D721Med (cell line): ENCODE data around the gene RENBP.

Source experiments
- DNase-seq: peaks from one replicate; pipeline ENCODE4 v3.0.0; 2011; ENCODE audit warnings: low spot score; ENCODE audit not compliant: insufficient read length
- FAIRE-seq: peaks from 2 replicates; lab custom pipeline; 2011; peaks lifted over from hg19 to GRCh38; lab: Jason Lieb, UNC
- TF ChIP-seq, protein P1 (sequence below): IDR thresholded peaks from 2 replicates; pipeline ENCODE4 v1.5.1; 2012; ENCODE audit warnings: mild to moderate bottlenecking, control low read depth; ENCODE audit not compliant: insufficient read depth; ENCODE audit errors: missing control alignments

RENBP gene

DNA sequence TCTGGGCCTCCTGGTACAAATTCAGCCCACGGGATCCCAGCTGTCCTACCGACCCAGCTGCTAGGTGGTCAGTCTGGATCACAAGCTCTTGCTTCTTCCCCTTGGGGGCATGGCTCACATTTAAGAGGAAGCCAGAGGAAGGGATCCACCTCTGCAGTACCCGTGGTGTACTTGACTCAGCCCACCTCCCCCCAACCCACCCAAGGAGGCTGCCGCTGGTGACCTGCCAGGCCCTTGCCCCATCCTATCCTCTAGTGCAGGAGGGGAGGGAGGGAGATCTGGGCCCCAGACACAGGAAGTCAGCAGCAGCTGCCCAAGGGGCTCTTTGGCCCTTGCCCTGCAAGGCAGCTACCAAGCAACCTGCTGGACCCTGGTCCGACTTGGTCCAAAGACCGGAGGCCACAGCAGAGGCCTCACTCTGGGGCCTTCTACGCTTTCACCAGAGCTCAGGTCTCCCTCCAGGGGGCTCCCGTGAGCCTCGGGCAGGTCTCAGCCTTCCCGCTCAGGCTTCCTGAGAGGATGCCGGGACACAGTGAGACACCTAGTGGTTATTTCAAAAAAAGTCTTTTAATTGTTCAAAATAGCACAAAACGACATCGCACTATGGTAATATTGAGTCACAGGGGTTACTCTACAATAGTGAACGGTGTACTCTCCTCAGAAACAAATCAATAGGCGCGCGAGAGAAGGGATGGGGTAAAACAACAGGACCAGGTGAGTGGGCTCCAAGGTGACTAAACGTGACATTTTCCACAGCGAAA lies 2.7 kb upstream of the RENBP start:
- FAIRE-seq: no peak
- TF ChIP-seq, protein P1, sequence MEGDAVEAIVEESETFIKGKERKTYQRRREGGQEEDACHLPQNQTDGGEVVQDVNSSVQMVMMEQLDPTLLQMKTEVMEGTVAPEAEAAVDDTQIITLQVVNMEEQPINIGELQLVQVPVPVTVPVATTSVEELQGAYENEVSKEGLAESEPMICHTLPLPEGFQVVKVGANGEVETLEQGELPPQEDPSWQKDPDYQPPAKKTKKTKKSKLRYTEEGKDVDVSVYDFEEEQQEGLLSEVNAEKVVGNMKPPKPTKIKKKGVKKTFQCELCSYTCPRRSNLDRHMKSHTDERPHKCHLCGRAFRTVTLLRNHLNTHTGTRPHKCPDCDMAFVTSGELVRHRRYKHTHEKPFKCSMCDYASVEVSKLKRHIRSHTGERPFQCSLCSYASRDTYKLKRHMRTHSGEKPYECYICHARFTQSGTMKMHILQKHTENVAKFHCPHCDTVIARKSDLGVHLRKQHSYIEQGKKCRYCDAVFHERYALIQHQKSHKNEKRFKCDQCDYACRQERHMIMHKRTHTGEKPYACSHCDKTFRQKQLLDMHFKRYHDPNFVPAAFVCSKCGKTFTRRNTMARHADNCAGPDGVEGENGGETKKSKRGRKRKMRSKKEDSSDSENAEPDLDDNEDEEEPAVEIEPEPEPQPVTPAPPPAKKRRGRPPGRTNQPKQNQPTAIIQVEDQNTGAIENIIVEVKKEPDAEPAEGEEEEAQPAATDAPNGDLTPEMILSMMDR: peak; percentile 62
- DNase-seq: peak; percentile 58

DNA sequence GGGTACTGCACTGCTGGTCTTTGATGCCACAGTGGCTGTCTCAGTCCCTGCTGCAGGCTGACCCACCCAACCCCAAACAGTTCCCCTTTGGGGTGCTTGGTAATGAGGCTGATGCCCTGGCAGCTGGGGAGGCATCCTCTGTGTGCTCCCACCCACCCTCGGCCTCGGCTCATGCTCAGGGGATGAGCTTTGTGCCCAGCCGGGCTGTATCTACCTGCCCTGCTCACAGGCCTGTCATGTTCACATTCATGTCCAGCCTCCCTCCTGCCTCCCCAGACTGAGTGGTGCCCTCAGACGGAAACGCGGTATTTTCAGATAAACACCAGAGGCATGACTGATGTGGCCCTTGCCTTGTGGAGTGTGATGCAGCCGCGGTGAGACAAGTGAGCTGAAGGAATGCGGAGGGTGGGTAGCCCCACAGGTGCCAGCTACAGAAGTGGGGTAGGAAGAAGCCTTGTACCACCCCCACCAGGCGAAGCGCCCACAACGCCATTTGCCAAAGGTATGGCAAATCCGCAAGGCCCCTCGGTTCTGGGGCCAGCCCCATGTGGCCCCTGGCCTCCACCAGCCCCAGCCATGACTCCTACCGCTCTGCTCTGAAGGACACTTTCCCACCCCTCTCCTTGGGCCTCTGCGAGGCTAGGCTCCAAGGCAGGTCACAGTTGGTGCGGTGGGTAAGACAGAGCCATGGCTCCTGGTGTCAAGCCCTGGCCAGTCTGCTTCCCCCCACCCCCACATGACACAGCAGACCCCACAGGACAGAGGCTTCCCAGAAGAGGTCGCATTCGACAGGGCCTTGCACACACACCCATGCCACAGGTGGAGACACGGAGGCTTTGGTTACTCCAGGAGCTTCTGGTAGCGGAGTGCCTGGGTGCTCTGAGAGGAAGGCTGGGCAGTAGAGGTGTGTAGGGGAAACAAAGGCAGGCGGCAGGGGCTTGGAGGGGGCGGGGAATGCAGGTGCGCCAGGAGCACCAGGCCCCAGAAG lies 1.8 kb upstream of the RENBP start:
- FAIRE-seq: no peak
- TF ChIP-seq, protein P1: no peak

DNA sequence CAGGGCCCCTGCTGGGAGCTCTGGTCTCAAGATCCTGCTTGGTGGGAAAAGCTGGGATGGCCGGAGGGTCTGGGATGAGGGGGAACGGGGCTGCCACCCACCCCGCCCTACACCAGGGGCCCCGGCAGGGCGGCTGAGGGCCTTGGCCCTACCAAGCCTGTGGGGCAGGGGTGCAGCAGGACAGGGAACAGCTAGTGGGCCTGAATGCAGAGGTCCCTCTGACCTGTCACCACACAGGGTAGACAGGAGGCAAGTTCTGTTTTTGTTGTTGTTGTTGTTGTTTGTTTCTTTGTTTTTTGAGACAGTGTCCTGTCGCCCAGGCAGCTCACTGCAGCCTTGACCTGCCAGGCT lies 332 bp upstream of the RENBP start:
- TF ChIP-seq, protein P1: no peak
- DNase-seq: no peak
- no peak for FAIRE-seq

More for the DNA sequence above, 1.8 kb upstream of the RENBP start:
- no peak for DNase-seq

DNA sequence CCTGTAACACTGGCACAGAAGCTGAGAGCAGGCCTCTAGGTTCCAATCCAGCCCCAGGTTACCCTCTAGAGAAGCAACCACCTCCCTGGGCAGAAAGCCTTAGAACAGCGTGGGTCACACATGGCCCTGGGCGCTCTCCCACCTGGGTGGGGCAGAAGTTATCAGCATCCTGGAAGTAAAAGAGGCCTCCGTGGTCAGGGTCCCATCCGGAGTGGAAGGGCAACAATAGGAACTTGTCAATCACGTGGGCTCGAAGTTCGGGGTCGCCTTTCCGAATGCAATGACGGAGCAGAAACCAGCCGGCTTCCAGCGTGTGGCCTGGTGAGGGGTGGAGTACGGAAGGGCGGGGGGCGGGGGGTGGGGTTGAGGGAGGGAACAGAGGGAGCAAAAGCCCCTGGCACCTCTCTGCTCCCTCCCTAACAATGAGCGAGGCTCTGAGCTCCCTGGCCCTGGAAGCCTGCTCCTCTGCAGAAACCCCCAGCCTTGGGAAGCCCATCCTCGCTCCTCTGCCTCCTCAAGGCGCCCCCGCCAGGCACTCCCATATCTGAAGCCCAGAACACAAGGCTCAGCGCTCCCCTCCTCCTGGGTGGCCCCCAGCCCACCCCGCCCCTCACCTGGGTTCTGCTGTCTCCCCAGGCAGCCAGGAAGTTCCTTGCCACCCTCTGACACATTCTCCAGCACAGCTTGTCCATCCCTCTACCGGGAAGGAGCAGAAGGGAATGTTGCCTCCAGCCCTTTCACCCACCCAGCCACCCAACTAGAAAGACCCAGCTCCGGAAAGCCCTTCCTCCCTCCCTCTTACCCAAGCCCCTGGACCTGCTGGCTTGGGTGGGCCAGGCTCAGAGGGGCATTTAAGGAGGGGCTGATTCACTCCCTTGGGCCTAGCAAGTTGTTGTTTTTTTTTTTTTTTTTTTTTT lies 2.8 kb downstream of the RENBP start:
- FAIRE-seq (no peak), DNase-seq (no peak)

DNA sequence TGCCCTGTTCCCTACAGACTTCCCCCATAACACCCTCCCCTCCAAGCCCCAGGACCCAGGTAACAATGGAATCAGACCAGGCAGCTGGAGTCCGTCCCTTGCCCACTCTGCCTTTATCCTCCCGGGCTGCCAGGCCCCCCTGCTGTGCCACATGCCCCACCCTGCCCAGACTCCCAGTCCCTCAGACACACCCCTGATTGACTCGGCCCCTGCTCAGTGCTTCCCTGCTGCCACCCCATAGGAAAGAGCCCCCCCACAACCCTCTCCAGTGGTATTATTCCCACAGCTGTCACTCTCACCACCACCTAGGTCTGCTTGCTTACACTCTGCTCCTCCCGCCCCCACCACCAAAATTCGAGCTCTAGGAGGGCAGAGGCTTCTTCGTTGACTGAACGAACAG lies 4.9 kb downstream of the RENBP start:
- TF ChIP-seq, protein P1: no peak
- FAIRE-seq (no peak), DNase-seq (no peak)

More for the DNA sequence above, 2.8 kb downstream of the RENBP start:
- TF ChIP-seq, protein P1: no peak

DNA sequence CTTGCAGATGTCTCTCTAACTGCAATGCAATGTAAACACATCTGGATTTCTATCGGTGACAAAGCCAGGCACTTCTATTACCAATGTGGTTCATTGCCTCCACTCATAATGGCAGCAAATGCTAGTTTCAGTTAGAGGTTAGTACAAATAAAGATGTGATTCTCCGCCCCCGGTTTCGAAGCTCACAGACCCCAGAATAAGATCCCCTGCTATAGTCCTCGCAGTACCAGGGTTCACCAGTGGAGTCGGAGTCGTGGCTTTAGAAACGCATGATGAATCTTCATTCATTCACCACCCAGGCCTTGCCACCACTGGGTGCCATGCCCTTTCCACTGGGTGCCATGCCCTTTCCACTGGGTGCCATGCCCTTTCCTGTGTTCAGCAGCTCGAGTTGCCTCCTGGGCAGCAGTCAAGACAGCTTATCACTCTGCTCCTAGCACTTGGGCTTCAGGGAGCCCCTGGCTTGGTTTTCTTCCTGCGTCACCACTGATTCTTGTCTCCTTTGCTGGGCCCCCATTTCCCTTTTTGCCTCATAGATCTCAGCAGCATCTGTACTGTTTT lies 6.1 kb downstream of the RENBP start:
- DNase-seq (no peak), FAIRE-seq (no peak)
- TF ChIP-seq, protein P1: no peak
